Colonic mucosa (tissue), 4 donors: ENCODE results near the gene CKAP5. TPM values are rescaled to one million over a fixed set of nuclear protein-coding genes. Genes with fewer than 3 reads are reported as not detected.

ENCODE experiments used
- DNase-seq: peaks from one replicate; pipeline ENCODE4 v3.0.0-alpha.2; 2020
- H3K27ac ChIP-seq: fragments of 200-600 bp; one replicate; pipeline ENCODE4 v1.8.0; 2021
- H3K27me3 ChIP-seq: fragments of 200-600 bp; one replicate; pipeline ENCODE4 v1.8.0; 2021
- H3K36me3 ChIP-seq: fragments of 200-600 bp; one replicate; pipeline ENCODE4 v1.8.0; 2021
- H3K4me1 ChIP-seq: fragments of 200-600 bp; one replicate; pipeline ENCODE4 v1.8.0; 2021; ENCODE audit warnings: mild to moderate bottlenecking
- H3K4me3 ChIP-seq: fragments of 200-600 bp; one replicate; pipeline ENCODE4 v1.8.0; 2021
- H3K9ac ChIP-seq, 2 donors: one replicate each; pipeline ENCODE4 v1.7.0; 2013; ENCODE audit warnings: control low read depth in 2 of 2, low read depth in 2 of 2, low read length in 2 of 2
- H3K9me3 ChIP-seq: fragments of 200-600 bp; one replicate; pipeline ENCODE4 v1.8.0; 2021
- intact Hi-C: fragments of 100-400 bp; cut with DNase I; formaldehyde crosslinking; loops from one replicate; pipeline ENCODE4 v1.14.1; 2022
- total RNA-seq, 2 donors: library from RNA; stranded (reverse); fragmentation: NEBNext Ultra II Directional in 1 of 2; extraction: Animal tissue kit (Norgen Biotek cat#: 25700) in 1 of 2; gene quantifications; one replicate each; pipeline ENCODE4 v1.2.1, GENCODE V29; 2021
- TF ChIP-seq, protein P1 (sequence below): fragments of 200-600 bp; IDR thresholded peaks from one replicate; pipeline ENCODE4 v1.8.0; 2022; ENCODE audit warnings: antibody characterized with exemption, mild to moderate bottlenecking
- donor health status: healthy.
- donor health status: DM: no; HTN: no; CAD: no.
- donor health status: DM: no; HTN: no; CAD: no.

Gene CKAP5
- total RNA-seq, 2 donors from 2014 or later: 71.2 to 105 TPM

DNA sequence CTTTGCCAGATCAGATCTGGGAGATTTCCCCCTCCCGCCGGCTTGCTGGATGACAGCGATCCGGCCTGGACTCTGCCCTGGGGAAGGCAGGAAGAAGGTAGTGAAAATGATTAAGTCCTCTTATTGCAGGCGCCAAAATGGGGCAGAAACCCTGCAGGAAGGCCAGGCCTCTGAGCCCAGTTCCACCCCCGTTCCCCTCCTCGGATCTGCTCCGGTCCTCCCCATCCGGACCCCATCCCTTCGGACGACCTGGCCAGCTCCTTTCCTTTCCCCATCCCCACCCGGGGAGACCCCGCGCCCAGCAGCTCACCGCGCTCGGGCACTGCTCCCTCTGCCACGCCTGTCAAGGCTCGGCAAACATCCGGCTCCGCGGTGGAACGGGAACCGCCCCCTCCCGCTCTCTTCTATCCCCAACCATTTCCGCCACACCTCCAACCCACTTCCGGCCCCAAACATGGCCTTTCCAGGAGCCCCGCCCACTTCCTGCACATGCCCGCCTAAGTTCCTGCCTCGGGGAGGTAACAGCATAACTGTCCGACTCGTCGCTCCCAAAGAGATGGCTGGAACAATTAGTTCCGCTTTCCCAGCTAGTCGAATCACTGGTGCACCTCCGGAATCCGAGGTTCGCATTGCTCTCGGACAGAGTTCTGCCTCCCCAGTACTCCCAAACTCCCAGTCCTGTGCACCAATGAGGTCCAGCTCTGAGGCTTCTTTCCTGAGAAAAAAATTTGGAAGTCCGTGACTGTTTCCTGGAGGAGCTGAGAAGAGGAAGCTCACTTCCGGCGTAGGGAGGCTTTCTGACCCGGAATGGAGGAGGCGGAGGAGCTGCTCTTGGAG lies 145.6 kb downstream of the CKAP5 start, which contains the start of the genes ARHGAP1 and ZNF408:
TSS of gene ARHGAP1 (minus strand) at position 379 of the 837 bp plus-strand sequence. CDS start 4,512 bp downstream, outside the sequence.
TSS of gene ZNF408 (plus strand) at position 791 of the 837 bp plus-strand sequence. CDS start at position 808, 17 bp downstream.
- intact Hi-C loops: no loop called here
- Histone ChIP-seq H3K27ac (peak within 1 kb of the TSS; percentile 93), H3K4me3 (peak within 1 kb of the TSS; percentile 98), H3K36me3 (peaks cover 32% of the 10 kb centered on the region), H3K27me3 (no peaks in the 10 kb centered on the region), H3K9me3 (no peaks in the 10 kb centered on the region), H3K9ac (peak within 1 kb of the TSS; percentile 83 to 95), H3K4me1 (peaks cover 11% of the 10 kb centered on the region)
- DNase-seq: peak; percentile 100
- TF ChIP-seq, protein P1, sequence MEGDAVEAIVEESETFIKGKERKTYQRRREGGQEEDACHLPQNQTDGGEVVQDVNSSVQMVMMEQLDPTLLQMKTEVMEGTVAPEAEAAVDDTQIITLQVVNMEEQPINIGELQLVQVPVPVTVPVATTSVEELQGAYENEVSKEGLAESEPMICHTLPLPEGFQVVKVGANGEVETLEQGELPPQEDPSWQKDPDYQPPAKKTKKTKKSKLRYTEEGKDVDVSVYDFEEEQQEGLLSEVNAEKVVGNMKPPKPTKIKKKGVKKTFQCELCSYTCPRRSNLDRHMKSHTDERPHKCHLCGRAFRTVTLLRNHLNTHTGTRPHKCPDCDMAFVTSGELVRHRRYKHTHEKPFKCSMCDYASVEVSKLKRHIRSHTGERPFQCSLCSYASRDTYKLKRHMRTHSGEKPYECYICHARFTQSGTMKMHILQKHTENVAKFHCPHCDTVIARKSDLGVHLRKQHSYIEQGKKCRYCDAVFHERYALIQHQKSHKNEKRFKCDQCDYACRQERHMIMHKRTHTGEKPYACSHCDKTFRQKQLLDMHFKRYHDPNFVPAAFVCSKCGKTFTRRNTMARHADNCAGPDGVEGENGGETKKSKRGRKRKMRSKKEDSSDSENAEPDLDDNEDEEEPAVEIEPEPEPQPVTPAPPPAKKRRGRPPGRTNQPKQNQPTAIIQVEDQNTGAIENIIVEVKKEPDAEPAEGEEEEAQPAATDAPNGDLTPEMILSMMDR: no peak

- no peaks in the 10 kb centered on the region for H3K9me3 ChIP-seq
- H3K27ac ChIP-seq: no peak overlapping the region
- peak overlapping the region in 1 of 2 donors; percentile 9 for H3K9ac ChIP-seq
- TF ChIP-seq, protein P1: no peak
- peaks cover 11% of the 10 kb centered on the region for H3K4me1 ChIP-seq
- intact Hi-C loops: no loop called here
- no peak for DNase-seq
- no peaks in the 10 kb centered on the region for H3K27me3 ChIP-seq
- peaks cover 30% of the 10 kb centered on the region for H3K36me3 ChIP-seq
- H3K4me3 ChIP-seq: peak overlapping the region; percentile 98
Measured at GRCh38 chr11:46698597-46698996, 147.5 kb downstream of the CKAP5 start.

DNA sequence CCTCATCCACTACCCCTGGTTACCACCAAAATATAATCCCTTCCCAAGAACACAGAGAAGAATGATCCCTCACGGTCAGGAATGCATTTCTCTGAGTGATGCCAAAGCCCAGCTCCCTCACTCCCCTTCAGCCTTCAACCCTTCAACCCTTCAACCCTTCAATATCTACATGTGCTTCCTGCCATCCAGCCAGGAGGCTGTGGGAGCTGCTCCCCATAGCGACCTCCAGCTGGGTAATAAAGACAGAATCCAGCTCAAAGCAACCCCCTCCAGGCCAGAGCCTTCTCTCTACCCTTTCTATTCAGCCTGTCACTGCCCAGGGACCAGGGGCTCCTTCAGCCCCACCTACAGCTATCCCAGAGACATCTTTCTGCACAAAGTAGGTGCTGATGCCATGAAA lies 148.4 kb downstream of the CKAP5 start:
- H3K9ac ChIP-seq: no peak overlapping the region
- H3K9me3 ChIP-seq: no peaks in the 10 kb centered on the region
- intact Hi-C loops: no loop called here
- H3K27ac ChIP-seq: no peak overlapping the region
- H3K27me3 ChIP-seq: no peaks in the 10 kb centered on the region
- no peak for DNase-seq
- H3K4me1 ChIP-seq: peaks cover 11% of the 10 kb centered on the region
- no peak overlapping the region for H3K4me3 ChIP-seq
- TF ChIP-seq, protein P1: no peak
- peaks cover 24% of the 10 kb centered on the region for H3K36me3 ChIP-seq

DNA sequence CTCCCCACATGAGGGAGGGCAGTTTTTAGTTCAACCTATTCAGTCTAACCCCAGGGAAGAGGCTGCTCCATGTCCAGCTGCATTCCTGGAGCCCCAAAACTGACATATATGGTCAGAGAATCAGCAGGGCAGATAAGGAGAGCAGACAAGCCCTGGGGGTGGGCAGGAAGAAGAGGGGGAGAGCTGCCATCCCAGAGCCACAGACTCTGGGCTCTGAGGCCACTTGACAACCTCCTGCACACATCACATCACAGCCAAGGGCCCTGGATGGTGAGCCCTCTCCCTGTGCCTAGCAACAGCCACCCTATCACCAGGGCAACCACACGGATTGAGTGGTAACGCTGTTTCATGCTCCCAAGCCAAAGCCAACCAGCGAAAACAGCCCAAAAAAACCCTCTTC lies 148.8 kb downstream of the CKAP5 start:
- H3K4me1 ChIP-seq: peaks cover 11% of the 10 kb centered on the region
- H3K27me3 ChIP-seq: no peaks in the 10 kb centered on the region
- no peak for DNase-seq
- H3K9me3 ChIP-seq: no peaks in the 10 kb centered on the region
- peaks cover 20% of the 10 kb centered on the region for H3K36me3 ChIP-seq
- H3K9ac ChIP-seq: no peak overlapping the region
- TF ChIP-seq, protein P1: no peak
- no peak overlapping the region for H3K27ac ChIP-seq
- intact Hi-C loops: no loop called here
- H3K4me3 ChIP-seq: no peak overlapping the region

DNA sequence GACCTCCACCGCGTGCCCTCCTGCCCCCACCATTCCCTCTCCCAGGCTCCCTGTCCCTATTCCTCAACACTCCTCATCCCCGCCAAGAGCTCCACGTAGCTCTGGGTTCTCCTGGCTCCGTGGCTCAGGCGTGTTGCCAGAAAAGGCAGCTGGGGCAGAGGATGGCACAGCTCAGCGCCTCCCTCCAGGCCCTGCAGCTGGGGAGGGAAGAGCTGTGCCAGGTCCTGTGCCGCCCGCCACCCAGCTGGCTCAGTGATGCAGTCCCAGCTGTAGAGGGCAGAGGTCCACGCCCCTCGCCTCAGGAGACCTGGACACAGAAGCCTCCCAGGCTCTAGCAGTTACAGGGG lies 149.9 kb downstream of the CKAP5 start:
- Histone ChIP-seq H3K9me3 (no peaks in the 10 kb centered on the region), H3K4me1 (peaks cover 5% of the 10 kb centered on the region), H3K9ac (no peak overlapping the region), H3K4me3 (no peak overlapping the region), H3K27ac (no peak overlapping the region), H3K27me3 (no peaks in the 10 kb centered on the region), H3K36me3 (peaks cover 20% of the 10 kb centered on the region)
- TF ChIP-seq, protein P1: no peak
- DNase-seq: no peak
- intact Hi-C loops: no loop called here
